ENCODE measurements around the gene PSPH. TPM values are rescaled to one million over a fixed set of nuclear protein-coding genes. Genes with fewer than 3 reads are reported as not detected.

The PSPH gene
- total and polyA plus RNA-seq, 4 donors = 5.5 to 35.9 (median 9.0) TPM

- no peak for TF ChIP-seq ZBTB33 (IDR thresholded peaks at IDR 0.05)
- no peak for TF ChIP-seq HNF4G (IDR thresholded peaks at IDR 0.05)
- no peak for TF ChIP-seq MAX (IDR thresholded peaks at IDR 0.05)
- no peak for TF ChIP-seq YY1 (IDR thresholded peaks at IDR 0.05)
Observed at GRCh38 chr7:55970561-55970960, 80.7 kb downstream of the PSPH start (continued).

- Histone ChIP-seq H3K36me3 (ENCODE audit: control insufficient read depth in 4 of 4, insufficient read depth in 3 of 4, low read depth in 1 of 4, low read length in 3 of 4) (peaks cover 0 to 3% (median 0%) of the 10 kb centered on the region in 4 donors), H3K27me3 (ENCODE audit: control insufficient read depth in 4 of 4, insufficient read depth in 4 of 4, low read length in 3 of 4) (no peaks in the 10 kb centered on the region), H3K4me3 (ENCODE audit: low read depth in 1 of 3, low read length in 3 of 3) (no peak overlapping the region), H3K9me3 (ENCODE audit: control insufficient read depth in 4 of 4, low read length in 3 of 4) (no peaks in the 10 kb centered on the region), H3K27ac (ENCODE audit: low read depth in 1 of 2, low read length in 2 of 2) (no peak overlapping the region), H3K4me1 (ENCODE audit: control insufficient read depth in 4 of 4, insufficient read depth in 4 of 4, low read length in 3 of 4) (peaks cover 1 to 14% (median 11%) of the 10 kb centered on the region in 4 donors), H3K9ac (ENCODE audit: low read depth in 1 of 2, low read length in 2 of 2) (no peak overlapping the region)
- TF ChIP-seq FOXA1 (IDR thresholded peaks at IDR 0.05) (no peak), TAF1 (conservative IDR thresholded peaks at IDR 0.05) (no peak), ZBTB33 (IDR thresholded peaks at IDR 0.05) (no peak), HNF4G (IDR thresholded peaks at IDR 0.05) (no peak), FOXA2 (IDR thresholded peaks at IDR 0.05) (no peak)
- DNase-seq (ENCODE audit: low spot score) = no peak
- WGBS = 90% methylated on average over 11 of the region's 11 CpGs
Observed at GRCh38 chr7:55969391-55969790, 81.9 kb downstream of the PSPH start.

GRCh38 chr7:55966851-55967250, 84.4 kb downstream of the PSPH start:
- Histone ChIP-seq H3K27me3 (ENCODE audit: control insufficient read depth in 4 of 4, insufficient read depth in 4 of 4, low read length in 3 of 4) (no peaks in the 10 kb centered on the region), H3K4me1 (ENCODE audit: control insufficient read depth in 4 of 4, insufficient read depth in 4 of 4, low read length in 3 of 4) (peaks cover 0 to 19% (median 13%) of the 10 kb centered on the region in 4 donors), H3K9me3 (ENCODE audit: control insufficient read depth in 4 of 4, low read length in 3 of 4) (no peaks in the 10 kb centered on the region), H3K4me3 (ENCODE audit: low read depth in 1 of 3, low read length in 3 of 3) (no peak overlapping the region), H3K27ac (ENCODE audit: low read depth in 1 of 2, low read length in 2 of 2) (no peak overlapping the region), H3K9ac (ENCODE audit: low read depth in 1 of 2, low read length in 2 of 2) (no peak overlapping the region), H3K36me3 (ENCODE audit: control insufficient read depth in 4 of 4, insufficient read depth in 3 of 4, low read depth in 1 of 4, low read length in 3 of 4) (peaks cover 0 to 3% (median 0%) of the 10 kb centered on the region in 4 donors)
- 96% methylated on average over 6 of the region's 6 CpGs for WGBS
- TF ChIP-seq CTCF (IDR thresholded peaks at IDR 0.05; ENCODE audit: low read depth, low read length, missing input control) (no peak), YY1 (IDR thresholded peaks at IDR 0.05) (no peak), NR2F2 (IDR thresholded peaks at IDR 0.05) (no peak), JUND (IDR thresholded peaks at IDR 0.05) (no peak), SP1 (IDR thresholded peaks at IDR 0.05) (no peak), FOXA2 (IDR thresholded peaks at IDR 0.05) (no peak), HNF4G (IDR thresholded peaks at IDR 0.05) (no peak), TAF1 (conservative IDR thresholded peaks at IDR 0.05) (no peak), HNF4A (conservative IDR thresholded peaks at IDR 0.05) (no peak), GABPA (IDR thresholded peaks at IDR 0.05 in 1 of 2, conservative IDR thresholded peaks at IDR 0.05 in 1 of 2) (no peak), EGR1 (IDR thresholded peaks at IDR 0.05; ENCODE audit: low read depth in 2 of 2) (no peak), RXRA (IDR thresholded peaks at IDR 0.05) (no peak), ATF3 (IDR thresholded peaks at IDR 0.05) (no peak), RAD21 (IDR thresholded peaks at IDR 0.05) (no peak), FOXA1 (IDR thresholded peaks at IDR 0.05) (no peak), MAX (IDR thresholded peaks at IDR 0.05) (no peak), REST (IDR thresholded peaks at IDR 0.05) (no peak), ZBTB33 (IDR thresholded peaks at IDR 0.05) (no peak)
- no peak for DNase-seq (ENCODE audit: low spot score)

Measured in liver (tissue), 9 donors.